LNCaP clone FGC (cell line): ENCODE measurements around the gene UBE2K.

Experiments used
- DNase-seq: peaks from one replicate; pipeline ENCODE4 v3.0.0-alpha.2; 2011; ENCODE audit warnings: low read depth
- H3K4me3 ChIP-seq: 2 replicates; pipeline ENCODE4 v1.5.1; 2011; ENCODE audit warnings: mild to moderate bottlenecking, low read depth, low read length, control low read depth
- TF ChIP-seq, protein P1 (sequence below): IDR thresholded peaks from 2 replicates; pipeline ENCODE4 v1.5.1; 2012; ENCODE audit warnings: mild to moderate bottlenecking; ENCODE audit not compliant: control insufficient read depth, insufficient read depth; ENCODE audit errors: extremely low read depth

The UBE2K gene

DNA sequence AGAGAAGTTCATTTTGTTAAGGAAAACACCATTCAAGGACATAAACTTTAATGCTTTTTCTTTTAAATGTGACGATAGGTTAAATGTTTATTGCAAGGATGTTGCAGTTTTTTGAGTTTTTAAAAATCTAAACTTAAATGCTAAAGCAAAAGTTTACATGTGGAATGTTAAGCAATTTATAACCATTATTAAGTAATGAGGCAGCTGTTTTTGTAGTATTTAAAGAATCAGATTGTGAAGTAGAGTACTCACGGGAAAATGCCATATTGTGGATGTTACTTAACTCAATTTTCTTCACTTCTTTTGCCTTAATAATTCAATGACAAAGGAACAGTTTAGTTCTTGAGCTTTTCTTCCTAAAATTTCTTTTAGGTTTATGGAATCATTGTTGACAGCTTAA lies 43.5 kb downstream of the UBE2K start:
- TF ChIP-seq, protein P1, sequence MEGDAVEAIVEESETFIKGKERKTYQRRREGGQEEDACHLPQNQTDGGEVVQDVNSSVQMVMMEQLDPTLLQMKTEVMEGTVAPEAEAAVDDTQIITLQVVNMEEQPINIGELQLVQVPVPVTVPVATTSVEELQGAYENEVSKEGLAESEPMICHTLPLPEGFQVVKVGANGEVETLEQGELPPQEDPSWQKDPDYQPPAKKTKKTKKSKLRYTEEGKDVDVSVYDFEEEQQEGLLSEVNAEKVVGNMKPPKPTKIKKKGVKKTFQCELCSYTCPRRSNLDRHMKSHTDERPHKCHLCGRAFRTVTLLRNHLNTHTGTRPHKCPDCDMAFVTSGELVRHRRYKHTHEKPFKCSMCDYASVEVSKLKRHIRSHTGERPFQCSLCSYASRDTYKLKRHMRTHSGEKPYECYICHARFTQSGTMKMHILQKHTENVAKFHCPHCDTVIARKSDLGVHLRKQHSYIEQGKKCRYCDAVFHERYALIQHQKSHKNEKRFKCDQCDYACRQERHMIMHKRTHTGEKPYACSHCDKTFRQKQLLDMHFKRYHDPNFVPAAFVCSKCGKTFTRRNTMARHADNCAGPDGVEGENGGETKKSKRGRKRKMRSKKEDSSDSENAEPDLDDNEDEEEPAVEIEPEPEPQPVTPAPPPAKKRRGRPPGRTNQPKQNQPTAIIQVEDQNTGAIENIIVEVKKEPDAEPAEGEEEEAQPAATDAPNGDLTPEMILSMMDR: no peak
- DNase-seq: no peak
- no peak overlapping the region for H3K4me3 ChIP-seq

DNA sequence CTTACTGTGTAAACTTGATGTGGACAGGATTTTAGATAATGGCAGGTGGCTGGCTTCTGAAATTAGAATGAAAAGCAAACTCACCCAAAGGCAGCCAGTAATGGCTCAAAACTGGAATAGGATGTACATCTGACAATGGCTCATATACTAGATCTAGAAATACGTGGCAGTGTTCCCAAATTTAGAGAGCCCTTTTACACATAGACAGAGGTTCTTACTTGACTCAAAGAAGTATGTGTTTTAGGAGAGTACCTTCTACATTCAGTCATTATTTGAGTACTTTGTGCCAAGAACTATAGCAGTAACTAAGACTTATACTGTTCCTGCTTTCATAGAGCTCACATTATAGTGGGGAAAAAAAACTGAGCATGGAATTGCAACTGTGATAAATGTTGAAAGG lies 48.0 kb downstream of the UBE2K start:
- H3K4me3 ChIP-seq: no peak overlapping the region
- peak; percentile 13 for DNase-seq
- TF ChIP-seq, protein P1: no peak

DNA sequence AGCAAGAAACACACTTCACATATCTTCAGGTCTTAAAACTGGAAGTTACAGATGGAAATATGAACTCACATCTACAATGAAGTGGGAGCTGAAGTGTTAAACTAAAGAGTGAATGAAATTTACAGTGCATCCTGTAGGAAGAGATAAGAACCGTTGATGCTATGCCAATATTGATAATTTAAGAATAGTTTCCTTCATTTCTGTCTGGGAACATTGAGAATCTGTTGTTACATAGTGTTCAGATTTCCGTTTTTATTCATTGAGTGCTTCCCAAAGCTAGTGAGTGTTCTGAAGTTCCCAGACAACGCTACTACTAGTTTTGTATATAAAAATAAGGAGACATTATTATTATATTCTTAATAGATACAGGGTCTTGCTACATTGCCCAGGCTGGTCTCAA lies 52.3 kb downstream of the UBE2K start:
- TF ChIP-seq, protein P1: no peak
- no peak overlapping the region for H3K4me3 ChIP-seq
- DNase-seq: no peak

- TF ChIP-seq, protein P1: no peak
- no peak overlapping the region for H3K4me3 ChIP-seq
- no peak for DNase-seq
Observed at GRCh38 chr4:39754309-39754708, 56.4 kb downstream of the UBE2K start.

DNA sequence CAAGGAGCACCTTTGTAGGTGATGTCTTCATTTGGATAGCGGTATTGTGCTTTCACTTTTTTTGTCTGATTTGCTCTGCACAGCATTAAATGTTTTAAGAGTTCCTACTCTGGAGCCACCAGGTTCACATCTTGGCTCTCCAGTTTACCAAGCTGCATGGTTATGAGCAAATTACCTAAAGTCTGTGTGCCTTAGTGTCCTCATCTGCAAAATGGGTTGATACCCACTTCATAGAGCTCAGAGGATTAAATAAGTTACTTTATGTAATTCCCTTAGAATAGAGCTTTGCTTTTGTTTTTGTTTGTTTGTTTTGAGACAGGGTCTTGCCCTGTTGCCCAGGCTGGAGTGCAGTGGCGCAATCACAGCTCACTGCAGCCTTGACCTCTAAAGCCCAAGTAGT lies 58.2 kb downstream of the UBE2K start:
- DNase-seq: no peak
- no peak overlapping the region for H3K4me3 ChIP-seq
- TF ChIP-seq, protein P1: no peak

DNA sequence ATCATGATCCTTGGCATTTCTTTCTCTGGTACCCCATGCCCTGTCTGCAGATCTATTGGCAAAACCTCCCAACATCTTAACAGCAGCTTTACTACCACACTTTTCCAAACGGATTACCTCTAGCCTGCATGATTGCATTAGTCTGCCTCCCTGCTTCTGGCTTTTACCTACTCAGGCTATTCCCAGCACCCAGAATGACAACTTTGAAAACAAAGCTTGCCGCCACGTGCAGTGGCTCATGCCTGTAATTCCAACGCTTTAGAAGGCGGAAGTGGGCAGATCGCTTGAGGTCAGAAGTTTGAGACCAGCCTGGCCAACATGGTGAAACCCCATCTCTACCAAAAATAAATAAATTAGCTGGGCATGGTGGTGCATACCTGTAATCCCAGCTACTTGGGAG lies 60.2 kb downstream of the UBE2K start:
- TF ChIP-seq, protein P1: no peak
- DNase-seq: no peak
- H3K4me3 ChIP-seq: no peak overlapping the region

GRCh38 chr4:39759569-39759968 lies 61.6 kb downstream of the UBE2K start:
- DNase-seq: no peak
- TF ChIP-seq, protein P1: no peak
- no peak overlapping the region for H3K4me3 ChIP-seq
